Measurements from ENCODE around the gene SEC63. TPM values are rescaled to one million over a fixed set of nuclear protein-coding genes. Genes with fewer than 3 reads are reported as not detected.
"Not testable (repeated sequence)": the region's sequence is repeated elsewhere in the genome, so short reads cannot be mapped to it uniquely, and the experiment has no call there.

The SEC63 gene
- total and polyA plus RNA-seq, 2 donors (not counting 1 experiment from before 2014, with no cell fraction given), result 34.2 to 82.7 TPM

GRCh38 chr6:107877968-107878367 is 80.0 kb downstream of the SEC63 start:
- Histone ChIP-seq H2AFZ (ENCODE audit: low read length) (no peak overlapping the region), H3K79me2 (ENCODE audit: control insufficient read depth, insufficient read depth, low read length) (no peaks in the 10 kb centered on the region), H3K9ac (ENCODE audit: insufficient read depth, low read length) (no peak overlapping the region), H3K9me3 (ENCODE audit: control insufficient read depth, insufficient read depth, low read depth, low read length) (no peaks in the 10 kb centered on the region), H3K27me3 (ENCODE audit: control insufficient read depth, insufficient read depth, low read length) (no peaks in the 10 kb centered on the region), H3K27ac (ENCODE audit: insufficient read depth, low read length) (no peak overlapping the region), H3K4me1 (ENCODE audit: control insufficient read depth, extremely low read depth, insufficient read depth, low read length) (no peaks in the 10 kb centered on the region), H3K4me3 (replicated peaks in 1 of 4; ENCODE audit: control extremely low read depth in 1 of 4, insufficient read depth in 1 of 4, low read depth in 3 of 4, low read length in 4 of 4) (no peak overlapping the region), H4K20me1 (ENCODE audit: control insufficient read depth, extremely low read depth, insufficient read depth, low read length) (peaks cover 1% of the 10 kb centered on the region), H3K4me2 (ENCODE audit: extremely low read depth, insufficient read depth, low read length) (no peak overlapping the region), H3K36me3 (ENCODE audit: control insufficient read depth, insufficient read depth, low read length) (peaks cover 4% of the 10 kb centered on the region)
- DNase-seq (ENCODE audit: low read depth in 2 of 2), result no peak
- TF ChIP-seq CTCF (conservative IDR thresholded peaks at IDR 0.05 in 1 of 2, IDR thresholded peaks at IDR 0.05 in 1 of 2; ENCODE audit: low read depth in 1 of 2, low read length in 2 of 2), result no peak
- no peak for TF ChIP-seq EZH2 (IDR thresholded peaks at IDR 0.05; ENCODE audit: low read length, missing control alignments)

- Histone ChIP-seq H3K9me3 (ENCODE audit: control insufficient read depth, insufficient read depth, low read depth, low read length) (no peaks in the 10 kb centered on the region), H4K20me1 (ENCODE audit: control insufficient read depth, extremely low read depth, insufficient read depth, low read length) (peaks cover 2% of the 10 kb centered on the region), H3K4me1 (ENCODE audit: control insufficient read depth, extremely low read depth, insufficient read depth, low read length) (no peaks in the 10 kb centered on the region), H2AFZ (ENCODE audit: low read length) (no peak overlapping the region), H3K4me3 (replicated peaks in 1 of 4; ENCODE audit: control extremely low read depth in 1 of 4, insufficient read depth in 1 of 4, low read depth in 3 of 4, low read length in 4 of 4) (no peak overlapping the region), H3K27me3 (ENCODE audit: control insufficient read depth, insufficient read depth, low read length) (no peaks in the 10 kb centered on the region), H3K27ac (ENCODE audit: insufficient read depth, low read length) (no peak overlapping the region), H3K4me2 (ENCODE audit: extremely low read depth, insufficient read depth, low read length) (no peak overlapping the region), H3K9ac (ENCODE audit: insufficient read depth, low read length) (no peak overlapping the region), H3K36me3 (ENCODE audit: control insufficient read depth, insufficient read depth, low read length) (no peaks in the 10 kb centered on the region), H3K79me2 (ENCODE audit: control insufficient read depth, insufficient read depth, low read length) (no peaks in the 10 kb centered on the region)
- TF ChIP-seq EZH2 (IDR thresholded peaks at IDR 0.05; ENCODE audit: low read length, missing control alignments) (no peak), CTCF (conservative IDR thresholded peaks at IDR 0.05 in 1 of 2, IDR thresholded peaks at IDR 0.05 in 1 of 2; ENCODE audit: low read depth in 1 of 2, low read length in 2 of 2) (no peak)
- DNase-seq (ENCODE audit: low read depth in 2 of 2), result peak in 1 of 2 donors; percentile 42
Measured at GRCh38 chr6:107871976-107872375, 86.0 kb downstream of the SEC63 start.

GRCh38 chr6:107871512-107871911 is 86.5 kb downstream of the SEC63 start:
- H3K36me3 ChIP-seq (ENCODE audit: control insufficient read depth, insufficient read depth, low read length); H3K4me2 ChIP-seq (ENCODE audit: extremely low read depth, insufficient read depth, low read length); H3K4me1 ChIP-seq (ENCODE audit: control insufficient read depth, extremely low read depth, insufficient read depth, low read length); H3K4me3 ChIP-seq (replicated peaks in 1 of 4; ENCODE audit: control extremely low read depth in 1 of 4, insufficient read depth in 1 of 4, low read depth in 3 of 4, low read length in 4 of 4); DNase-seq (ENCODE audit: low read depth in 2 of 2); H4K20me1 ChIP-seq (ENCODE audit: control insufficient read depth, extremely low read depth, insufficient read depth, low read length); H3K27ac ChIP-seq (ENCODE audit: insufficient read depth, low read length); H3K9me3 ChIP-seq (ENCODE audit: control insufficient read depth, insufficient read depth, low read depth, low read length); H3K9ac ChIP-seq (ENCODE audit: insufficient read depth, low read length); H3K79me2 ChIP-seq (ENCODE audit: control insufficient read depth, insufficient read depth, low read length); H3K27me3 ChIP-seq (ENCODE audit: control insufficient read depth, insufficient read depth, low read length); H2AFZ ChIP-seq (ENCODE audit: low read length): not testable (repeated sequence)

All from fibroblast of lung (primary cell).